GM12878 (cell line): ENCODE data around the gene SOX10. TPM values are rescaled to one million over a fixed set of nuclear protein-coding genes. Genes with fewer than 3 reads are reported as not detected.

ENCODE experiments used
- ATAC-seq: fragments of 200-7000 bp; cut with Tn5 transposase; 3 replicates; pipeline ENCODE4 v1.9.1; 2020; ENCODE audit warnings: mild to moderate bottlenecking, moderate library complexity
- BruUV-seq: library from RNA; stranded (reverse); fragments of 400-500 nt; replicated peaks from 2 replicates; lab custom pipeline; 2021; lab: Mats Ljungman, UMichigan
- CTCF ChIA-PET: fragments of 300-600 bp; sonication (Branson Sonifier 250); formaldehyde crosslinking; extraction: SDS; loops from one replicate; lab custom pipeline; 2021; ENCODE audit warnings: inconsistent platforms; lab: Yijun Ruan, JAX
- POLR2A ChIA-PET: fragments of 350-600 bp; formaldehyde crosslinking; extraction: SDS; loops from one replicate; lab custom pipeline; 2021; ENCODE audit warnings: inconsistent platforms; lab: Charles Lee
- RAD21 ChIA-PET: fragments of 300-600 bp; sonication (Branson Sonifier 250); formaldehyde crosslinking; loops from one replicate; lab custom pipeline; 2023; ENCODE audit warnings: antibody characterized with exemption; ENCODE audit not compliant: unreplicated experiment; lab: Charles Lee
- SMC1A ChIA-PET: fragments of 300-600 bp; sonication (Branson Sonifier 250); formaldehyde crosslinking; loops from one replicate; lab custom pipeline; 2023; ENCODE audit not compliant: unreplicated experiment, uncharacterized antibody; lab: Charles Lee
- DNase-seq: peaks from one replicate; pipeline ENCODE4 v3.0.0-alpha.2; 2011; ENCODE audit warnings: low read depth, low spot score
- FAIRE-seq: peaks from 3 replicates; lab custom pipeline; 2011; peaks lifted over from hg19 to GRCh38; lab: Jason Lieb, UNC
- H2AFZ ChIP-seq: 2 replicates; pipeline ENCODE4 v1.6.0; 2011; ENCODE audit warnings: low read depth, low read length, control low read depth; ENCODE audit not compliant: control insufficient read depth
- H3K27ac ChIP-seq: 2 replicates; pipeline ENCODE4 v1.5.1; 2011; ENCODE audit warnings: control low read depth; ENCODE audit not compliant: control insufficient read depth, insufficient read depth
- H3K27me3 ChIP-seq, 2 experiments: replicated peaks in 1 of 2; 2 replicates each; pipeline versions ENCODE4 v1.6.0 to v1.6.1; 2011; ENCODE audit warnings: low read length in 1 of 2; ENCODE audit not compliant: control insufficient read depth in 2 of 2, insufficient read depth in 2 of 2
- H3K36me3 ChIP-seq, 2 experiments: 2 replicates each; pipeline ENCODE4 v1.5.1; 2011; ENCODE audit warnings: low read length in 1 of 2; ENCODE audit not compliant: control insufficient read depth in 2 of 2, insufficient read depth in 2 of 2
- H3K4me1 ChIP-seq: 2 replicates; pipeline ENCODE4 v1.6.1; 2011; ENCODE audit warnings: mild to moderate bottlenecking, low read length, moderate library complexity, mixed read lengths; ENCODE audit not compliant: control insufficient read depth, insufficient read depth
- H3K4me2 ChIP-seq: 2 replicates; pipeline ENCODE4 v1.6.0; 2011; ENCODE audit warnings: control low read depth; ENCODE audit not compliant: control insufficient read depth, insufficient read depth
- H3K4me3 ChIP-seq: fragments of 200-600 bp; sonication (generic); 2 replicates; pipeline ENCODE4 v1.5.1; 2016
- H3K79me2 ChIP-seq: 2 replicates; pipeline ENCODE4 v1.6.0; 2011; ENCODE audit warnings: low read length; ENCODE audit not compliant: control insufficient read depth, insufficient read depth
- H3K9ac ChIP-seq: 2 replicates; pipeline ENCODE4 v1.8.0; 2011; ENCODE audit warnings: low read length, control low read depth, mixed read lengths; ENCODE audit not compliant: control insufficient read depth, insufficient read depth
- H3K9me3 ChIP-seq: replicated peaks from 3 replicates; pipeline ENCODE4 v1.5.1; 2011; ENCODE audit warnings: mild to moderate bottlenecking, low read length; ENCODE audit not compliant: control insufficient read depth, insufficient read depth
- H4K20me1 ChIP-seq: 2 replicates; pipeline ENCODE4 v1.6.0; 2011; ENCODE audit not compliant: control insufficient read depth, insufficient read depth
- ASH2L ChIP-seq: fragments of 300-600, 200-600 bp; sonication (generic); IDR thresholded peaks from 2 replicates; pipeline ENCODE4 v1.6.1; 2017; ENCODE audit warnings: low read depth, mild to moderate bottlenecking, borderline replicate concordance
- CEBPZ ChIP-seq: fragments of 150-350 bp; IDR thresholded peaks from 2 replicates; pipeline ENCODE4 v1.6.1; 2016; ENCODE audit warnings: low read depth, low read length
- CTCF ChIP-seq, 3 experiments: IDR thresholded peaks in 2 of 3; conservative IDR thresholded peaks in 1 of 3; 2 replicates each; pipeline ENCODE4 v1.5.1; 2011; ENCODE audit warnings: low read depth in 3 of 3, low read length in 3 of 3, mild to moderate bottlenecking in 3 of 3, control low read depth in 2 of 3, moderate library complexity in 2 of 3, inconsistent platforms in 1 of 3, mixed read lengths in 1 of 3; ENCODE audit not compliant: control insufficient read depth in 2 of 3, insufficient read depth in 1 of 3; ENCODE audit errors: extremely low read depth in 1 of 3
- SIN3A ChIP-seq: IDR thresholded peaks from 2 replicates; pipeline ENCODE4 v1.6.1; 2012; ENCODE audit warnings: low read depth, low read length, improper control_type of control experiment
- SMAD5 ChIP-seq: IDR thresholded peaks from 2 replicates; pipeline ENCODE4 v1.6.1; 2016; ENCODE audit warnings: antibody characterized with exemption, low read depth
- SREBF2 ChIP-seq: IDR thresholded peaks from 2 replicates; pipeline ENCODE4 v1.6.1; 2012; ENCODE audit warnings: mild to moderate bottlenecking, low read length
- USF1 ChIP-seq: IDR thresholded peaks from 2 replicates; pipeline ENCODE4 v1.6.1; 2011; ENCODE audit warnings: borderline replicate concordance, low read depth, mild to moderate bottlenecking, moderate library complexity, mixed read lengths, low read length; ENCODE audit not compliant: insufficient read depth; ENCODE audit errors: extremely low read length
- WGBS: methylation state at CpG from one replicate; pipeline ENCODE4 v1.1.6; 2016; ENCODE audit warnings: low lambda C conversion rate; ENCODE audit not compliant: insufficient replicate concordance, insufficient coverage; ENCODE audit errors: missing lambda C conversion rate; 5-methylcytosine and 5-hydroxymethylcytosine counted together
- in situ Hi-C: fragments of 300-500 bp; cut with MboI; formaldehyde crosslinking; loops from 9 replicates; pipeline ENCODE4 v1.14.3; 2018; ENCODE audit warnings: mixed read lengths
- intact Hi-C: fragments of 100-400 bp; cut with micrococcal nuclease; formaldehyde crosslinking; loops from one replicate; pipeline ENCODE4 v1.14.2; 2022; ENCODE audit not compliant: unreplicated experiment
- polyA plus RNA-seq, 11 experiments: library from polyadenylated mRNA; depleted of rRNA in 4 of 11; unstranded in 6 of 11; stranded (reverse) in 5 of 11; fragments of >200 nt; fragmentation: Nextera tagmentation in 4 of 11; fragmentation: Illumina TruSeq in 1 of 11; extraction: Ambion mirVana in 4 of 11; extraction: Trizol in 1 of 11; gene quantifications; 1 replicate in 1 of 11; 2 replicates in 10 of 11; pipeline versions ENCODE4 v1.2.1 to v1.2.3, GENCODE V29; 2011 to 2016; ENCODE audit warnings: inconsistent platforms in 2 of 11, missing spikeins in 2 of 11, low read depth in 1 of 11
- total RNA-seq, 4 experiments: library from RNA; depleted of rRNA in 3 of 4; stranded (reverse); fragments of >200 nt in 3 of 4; fragmentation: Illumina TruSeq in 1 of 4; extraction: Trizol in 1 of 4; gene quantifications; 2 replicates each; pipeline versions ENCODE4 v1.2.1 to v1.2.3, GENCODE V29; 2013 to 2021
- TF ChIP-seq, protein P1 (sequence below): fragments of 450-650 bp; formaldehyde crosslinking; IDR thresholded peaks from 2 replicates; pipeline ENCODE4 v1.4.0; 2020; ENCODE audit warnings: mild to moderate bottlenecking, moderate library complexity
- TF ChIP-seq, protein P2 (sequence below): fragments of 450-650 bp; IDR thresholded peaks from 2 replicates; pipeline ENCODE4 v1.6.1; 2018; ENCODE audit warnings: mild to moderate bottlenecking, low read depth, moderate library complexity; ENCODE audit not compliant: partially characterized antibody

The SOX10 gene
- total and polyA plus RNA-seq, 10 of the 15 experiments (the other 5 are each of a cell fraction or from before 2014, with no cell fraction given), result 0.05 TPM; not detected in 9

- Histone ChIP-seq H3K79me2 (no peaks in the 10 kb centered on the region), H3K9me3 (no peaks in the 10 kb centered on the region), H4K20me1 (no peaks in the 10 kb centered on the region; the same call in 1 of the 2 replicates), H3K27me3 (no peaks in the 10 kb centered on the region), H3K4me3 (no peak overlapping the region), H3K9ac (no peak overlapping the region), H3K27ac (no peak overlapping the region), H3K4me1 (no peaks in the 10 kb centered on the region), H3K4me2 (no peak overlapping the region), H3K36me3 (peaks cover 18 to 19% of the 10 kb centered on the region in 2 experiments; a peak in 3 of 4 replicates), H2AFZ (no peak overlapping the region)
- SMC1A ChIA-PET, result no interaction called here
- FAIRE-seq (no peak), DNase-seq (no peak), ATAC-seq (no peak)
- POLR2A ChIA-PET, result interaction anchor here (0.6 kb wide), 1 partner anchor 19 kb away, joined by 3 read pairs; no protein-coding TSS in a partner anchor
- RAD21 ChIA-PET, result no interaction called here
- BruUV-seq, result no TSS peak
- in situ Hi-C loops (no loop called here), intact Hi-C loops (loop anchor here (5.0 kb wide), 1 partner anchor 60 kb away; the partner anchor contains the start of gene MICALL1)
- 82% methylated on average over 1 of the region's 1 CpG for WGBS
- CTCF ChIA-PET, result interaction anchor here (1.8 to 6.1 kb wide), 3 partner anchors 14 to 149 kb away, joined by 4 to 59 read pairs (median 42); partner anchors contain the start of genes C22orf23, MICALL1 and POLR2F
- TF ChIP-seq CEBPZ, result no peak
- no peak for TF ChIP-seq SMAD5
- TF ChIP-seq, protein P1, sequence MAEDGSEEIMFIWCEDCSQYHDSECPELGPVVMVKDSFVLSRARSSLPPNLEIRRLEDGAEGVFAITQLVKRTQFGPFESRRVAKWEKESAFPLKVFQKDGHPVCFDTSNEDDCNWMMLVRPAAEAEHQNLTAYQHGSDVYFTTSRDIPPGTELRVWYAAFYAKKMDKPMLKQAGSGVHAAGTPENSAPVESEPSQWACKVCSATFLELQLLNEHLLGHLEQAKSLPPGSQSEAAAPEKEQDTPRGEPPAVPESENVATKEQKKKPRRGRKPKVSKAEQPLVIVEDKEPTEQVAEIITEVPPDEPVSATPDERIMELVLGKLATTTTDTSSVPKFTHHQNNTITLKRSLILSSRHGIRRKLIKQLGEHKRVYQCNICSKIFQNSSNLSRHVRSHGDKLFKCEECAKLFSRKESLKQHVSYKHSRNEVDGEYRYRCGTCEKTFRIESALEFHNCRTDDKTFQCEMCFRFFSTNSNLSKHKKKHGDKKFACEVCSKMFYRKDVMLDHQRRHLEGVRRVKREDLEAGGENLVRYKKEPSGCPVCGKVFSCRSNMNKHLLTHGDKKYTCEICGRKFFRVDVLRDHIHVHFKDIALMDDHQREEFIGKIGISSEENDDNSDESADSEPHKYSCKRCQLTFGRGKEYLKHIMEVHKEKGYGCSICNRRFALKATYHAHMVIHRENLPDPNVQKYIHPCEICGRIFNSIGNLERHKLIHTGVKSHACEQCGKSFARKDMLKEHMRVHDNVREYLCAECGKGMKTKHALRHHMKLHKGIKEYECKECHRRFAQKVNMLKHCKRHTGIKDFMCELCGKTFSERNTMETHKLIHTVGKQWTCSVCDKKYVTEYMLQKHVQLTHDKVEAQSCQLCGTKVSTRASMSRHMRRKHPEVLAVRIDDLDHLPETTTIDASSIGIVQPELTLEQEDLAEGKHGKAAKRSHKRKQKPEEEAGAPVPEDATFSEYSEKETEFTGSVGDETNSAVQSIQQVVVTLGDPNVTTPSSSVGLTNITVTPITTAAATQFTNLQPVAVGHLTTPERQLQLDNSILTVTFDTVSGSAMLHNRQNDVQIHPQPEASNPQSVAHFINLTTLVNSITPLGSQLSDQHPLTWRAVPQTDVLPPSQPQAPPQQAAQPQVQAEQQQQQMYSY (CRISPR knock-in tag), result no peak
- TF ChIP-seq SREBF2, result no peak
- TF ChIP-seq ASH2L, result no peak
- TF ChIP-seq, protein P2, sequence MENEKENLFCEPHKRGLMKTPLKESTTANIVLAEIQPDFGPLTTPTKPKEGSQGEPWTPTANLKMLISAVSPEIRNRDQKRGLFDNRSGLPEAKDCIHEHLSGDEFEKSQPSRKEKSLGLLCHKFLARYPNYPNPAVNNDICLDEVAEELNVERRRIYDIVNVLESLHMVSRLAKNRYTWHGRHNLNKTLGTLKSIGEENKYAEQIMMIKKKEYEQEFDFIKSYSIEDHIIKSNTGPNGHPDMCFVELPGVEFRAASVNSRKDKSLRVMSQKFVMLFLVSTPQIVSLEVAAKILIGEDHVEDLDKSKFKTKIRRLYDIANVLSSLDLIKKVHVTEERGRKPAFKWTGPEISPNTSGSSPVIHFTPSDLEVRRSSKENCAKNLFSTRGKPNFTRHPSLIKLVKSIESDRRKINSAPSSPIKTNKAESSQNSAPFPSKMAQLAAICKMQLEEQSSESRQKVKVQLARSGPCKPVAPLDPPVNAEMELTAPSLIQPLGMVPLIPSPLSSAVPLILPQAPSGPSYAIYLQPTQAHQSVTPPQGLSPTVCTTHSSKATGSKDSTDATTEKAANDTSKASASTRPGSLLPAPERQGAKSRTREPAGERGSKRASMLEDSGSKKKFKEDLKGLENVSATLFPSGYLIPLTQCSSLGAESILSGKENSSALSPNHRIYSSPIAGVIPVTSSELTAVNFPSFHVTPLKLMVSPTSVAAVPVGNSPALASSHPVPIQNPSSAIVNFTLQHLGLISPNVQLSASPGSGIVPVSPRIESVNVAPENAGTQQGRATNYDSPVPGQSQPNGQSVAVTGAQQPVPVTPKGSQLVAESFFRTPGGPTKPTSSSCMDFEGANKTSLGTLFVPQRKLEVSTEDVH, result no peak
- TF ChIP-seq CTCF (IDR thresholded peaks at IDR 0.05 in 2 of 3, conservative IDR thresholded peaks at IDR 0.05 in 1 of 3; ENCODE audit: control insufficient read depth in 2 of 3, extremely low read depth in 1 of 3, insufficient read depth in 1 of 3, low read depth in 3 of 3, low read length in 3 of 3), result no peak
- no peak for TF ChIP-seq SIN3A
- no peak for TF ChIP-seq USF1
Observed at GRCh38 chr22:37967147-37967546, 17.2 kb downstream of the SOX10 start.
